ENCODE measurements around the gene ZDHHC11. TPM values are rescaled to one million over a fixed set of nuclear protein-coding genes. Genes with fewer than 3 reads are reported as not detected.
"Not testable (repeated sequence)": the region's sequence is repeated elsewhere in the genome, so short reads cannot be mapped to it uniquely, and the experiment has no call there.

Gene ZDHHC11
- total RNA-seq, 2 experiments from 2014 or later: 6.2 to 7.9 TPM

DNA sequence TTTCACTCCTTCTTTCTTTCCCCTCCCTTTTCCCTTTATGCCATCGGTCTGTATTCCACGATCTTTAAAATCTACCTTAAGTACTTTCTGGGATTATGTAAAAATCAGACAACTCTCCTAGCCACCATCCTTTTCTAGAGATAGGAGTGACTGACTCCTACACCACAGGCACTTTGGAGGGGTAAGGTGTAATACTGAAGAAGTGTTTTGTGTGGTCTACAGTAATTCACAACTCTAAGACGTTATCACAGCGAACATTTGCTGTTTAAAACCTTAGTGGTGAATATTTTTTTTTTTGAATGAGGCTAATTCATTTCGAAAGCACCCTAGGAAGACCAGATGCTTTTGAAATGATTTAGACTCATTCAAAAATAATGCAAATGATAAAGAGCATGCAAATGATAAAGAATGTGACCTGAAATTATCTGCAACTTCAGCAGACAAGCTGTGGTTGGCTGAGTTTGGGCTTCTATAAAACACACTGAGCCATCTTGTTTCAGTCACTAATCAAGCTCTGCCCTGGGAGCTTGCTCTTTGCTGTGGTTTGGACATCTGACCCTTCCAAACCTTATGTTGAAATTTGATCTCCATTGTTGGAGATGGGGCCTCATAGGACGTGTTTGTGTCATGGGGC lies 52.2 kb downstream of the ZDHHC11 start:
- H3K36me3 Mint-ChIP-seq; H3K4me3 Mint-ChIP-seq; H3K27me3 Mint-ChIP-seq; H3K4me1 Mint-ChIP-seq (ENCODE audit: low read depth); H3K27ac Mint-ChIP-seq; POLR2A ChIA-PET; DNase-seq; intact Hi-C loops (cut with micrococcal nuclease); CTCF ChIA-PET: not testable (repeated sequence)
- peaks cover 17% of the 10 kb centered on the region for H3K9me3 Mint-ChIP-seq

DNA sequence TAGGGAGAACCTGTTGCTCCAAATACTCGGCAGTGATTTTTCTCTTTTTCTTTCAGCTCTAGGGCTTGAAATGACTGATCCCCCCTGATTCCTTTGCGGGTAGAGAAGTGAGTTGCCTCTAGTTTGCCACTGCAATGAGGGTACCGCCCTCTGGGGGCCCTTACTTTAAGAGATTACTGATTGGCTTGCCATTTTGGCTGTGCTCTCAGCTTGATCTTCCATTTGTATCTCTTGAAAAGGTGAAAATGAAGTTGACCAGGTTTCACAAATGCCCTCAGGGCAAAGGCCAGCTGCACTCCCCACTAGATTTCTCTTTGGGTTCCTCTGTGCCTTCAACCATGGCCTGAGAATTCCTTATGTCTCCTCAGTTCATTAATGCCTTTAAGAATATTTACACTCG lies 52.8 kb downstream of the ZDHHC11 start:
- DNase-seq; H3K4me1 Mint-ChIP-seq (ENCODE audit: low read depth); H3K27me3 Mint-ChIP-seq; H3K4me3 Mint-ChIP-seq; H3K27ac Mint-ChIP-seq; H3K36me3 Mint-ChIP-seq; intact Hi-C loops (cut with micrococcal nuclease); CTCF ChIA-PET; POLR2A ChIA-PET: not testable (repeated sequence)
- H3K9me3 Mint-ChIP-seq: peaks cover 20% of the 10 kb centered on the region

DNA sequence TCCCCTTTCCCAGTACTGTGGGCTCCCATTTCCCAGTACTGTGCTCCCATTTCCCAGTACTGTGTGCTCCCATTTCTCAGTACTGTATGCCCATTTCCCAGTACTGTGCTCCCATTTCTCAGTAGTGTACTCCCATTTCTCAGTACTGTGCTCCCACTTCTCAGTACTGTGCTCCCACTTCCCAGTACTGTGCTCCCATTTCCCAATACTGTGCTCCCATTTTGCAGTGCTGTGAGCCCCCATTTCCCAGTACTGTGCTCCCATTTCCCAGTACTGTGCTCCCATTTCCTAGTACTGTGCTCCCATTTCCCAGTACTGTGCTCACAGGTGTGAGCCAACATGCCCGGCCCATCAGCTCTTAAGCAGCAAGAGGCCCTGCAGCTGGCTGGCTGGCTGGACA lies 54.9 kb downstream of the ZDHHC11 start:
- POLR2A ChIA-PET; CTCF ChIA-PET; H3K36me3 Mint-ChIP-seq; H3K4me1 Mint-ChIP-seq (ENCODE audit: low read depth); H3K27me3 Mint-ChIP-seq; H3K4me3 Mint-ChIP-seq; DNase-seq; H3K27ac Mint-ChIP-seq: not testable (repeated sequence)
- peaks cover 30% of the 10 kb centered on the region for H3K9me3 Mint-ChIP-seq
- intact Hi-C loops (cut with micrococcal nuclease): loop anchor here (2.0 kb wide), 1 partner anchor 87 kb away; no protein-coding TSS in a partner anchor

- intact Hi-C loops (cut with micrococcal nuclease): loop anchor here (2.0 kb wide), 1 partner anchor 86 kb away; no protein-coding TSS in a partner anchor
- peaks cover 38% of the 10 kb centered on the region for H3K9me3 Mint-ChIP-seq
- H3K4me3 Mint-ChIP-seq; DNase-seq; POLR2A ChIA-PET; H3K36me3 Mint-ChIP-seq; H3K27me3 Mint-ChIP-seq; H3K4me1 Mint-ChIP-seq (ENCODE audit: low read depth); CTCF ChIA-PET; H3K27ac Mint-ChIP-seq: not testable (repeated sequence)
Observed at GRCh38 chr5:794948-795347, 55.8 kb downstream of the ZDHHC11 start.

GRCh38 chr5:788703-789102 lies 62.1 kb downstream of the ZDHHC11 start:
- H3K27ac Mint-ChIP-seq; intact Hi-C loops (cut with micrococcal nuclease); H3K4me3 Mint-ChIP-seq; POLR2A ChIA-PET; CTCF ChIA-PET; DNase-seq; H3K4me1 Mint-ChIP-seq (ENCODE audit: low read depth); H3K27me3 Mint-ChIP-seq; H3K36me3 Mint-ChIP-seq: not testable (repeated sequence)
- H3K9me3 Mint-ChIP-seq: peaks cover 37% of the 10 kb centered on the region

DNA sequence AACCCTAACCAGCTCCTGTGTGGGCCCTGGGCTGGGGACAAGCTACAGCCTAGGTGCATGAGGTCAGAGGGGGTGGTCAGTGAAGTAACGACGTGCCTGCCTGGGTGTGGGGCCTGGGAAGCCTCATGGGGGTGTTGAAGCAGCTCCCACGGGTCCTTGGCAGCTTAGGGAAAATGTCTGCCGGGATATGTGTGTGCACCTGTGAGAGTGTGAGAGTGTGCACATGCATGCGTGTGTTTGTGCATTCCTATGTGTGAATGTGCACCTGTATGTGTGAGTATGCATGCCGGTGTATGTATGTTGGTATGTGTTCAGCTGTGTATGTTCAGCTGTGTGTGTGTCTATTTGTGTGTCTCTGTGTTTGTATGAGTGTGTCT lies 62.9 kb downstream of the ZDHHC11 start:
- DNase-seq; CTCF ChIA-PET; H3K4me3 Mint-ChIP-seq; H3K27ac Mint-ChIP-seq; intact Hi-C loops (cut with micrococcal nuclease); H3K4me1 Mint-ChIP-seq (ENCODE audit: low read depth); H3K27me3 Mint-ChIP-seq; POLR2A ChIA-PET; H3K36me3 Mint-ChIP-seq: not testable (repeated sequence)
- peaks cover 30% of the 10 kb centered on the region for H3K9me3 Mint-ChIP-seq

- H3K36me3 Mint-ChIP-seq; CTCF ChIA-PET; POLR2A ChIA-PET; DNase-seq; H3K4me1 Mint-ChIP-seq (ENCODE audit: low read depth); H3K27me3 Mint-ChIP-seq; H3K4me3 Mint-ChIP-seq; intact Hi-C loops (cut with micrococcal nuclease); H3K27ac Mint-ChIP-seq: not testable (repeated sequence)
- peaks cover 26% of the 10 kb centered on the region for H3K9me3 Mint-ChIP-seq
Observed at GRCh38 chr5:787224-787856, 63.4 kb downstream of the ZDHHC11 start.

GRCh38 chr5:785181-785705 lies 65.5 kb downstream of the ZDHHC11 start:
- DNase-seq; H3K4me1 Mint-ChIP-seq (ENCODE audit: low read depth); POLR2A ChIA-PET; CTCF ChIA-PET; H3K36me3 Mint-ChIP-seq; H3K27ac Mint-ChIP-seq; H3K27me3 Mint-ChIP-seq; intact Hi-C loops (cut with micrococcal nuclease): not testable (repeated sequence)
- Mint-ChIP-seq H3K4me3 (peak overlapping the region; percentile 69), H3K9me3 (peaks cover 10% of the 10 kb centered on the region)

DNA sequence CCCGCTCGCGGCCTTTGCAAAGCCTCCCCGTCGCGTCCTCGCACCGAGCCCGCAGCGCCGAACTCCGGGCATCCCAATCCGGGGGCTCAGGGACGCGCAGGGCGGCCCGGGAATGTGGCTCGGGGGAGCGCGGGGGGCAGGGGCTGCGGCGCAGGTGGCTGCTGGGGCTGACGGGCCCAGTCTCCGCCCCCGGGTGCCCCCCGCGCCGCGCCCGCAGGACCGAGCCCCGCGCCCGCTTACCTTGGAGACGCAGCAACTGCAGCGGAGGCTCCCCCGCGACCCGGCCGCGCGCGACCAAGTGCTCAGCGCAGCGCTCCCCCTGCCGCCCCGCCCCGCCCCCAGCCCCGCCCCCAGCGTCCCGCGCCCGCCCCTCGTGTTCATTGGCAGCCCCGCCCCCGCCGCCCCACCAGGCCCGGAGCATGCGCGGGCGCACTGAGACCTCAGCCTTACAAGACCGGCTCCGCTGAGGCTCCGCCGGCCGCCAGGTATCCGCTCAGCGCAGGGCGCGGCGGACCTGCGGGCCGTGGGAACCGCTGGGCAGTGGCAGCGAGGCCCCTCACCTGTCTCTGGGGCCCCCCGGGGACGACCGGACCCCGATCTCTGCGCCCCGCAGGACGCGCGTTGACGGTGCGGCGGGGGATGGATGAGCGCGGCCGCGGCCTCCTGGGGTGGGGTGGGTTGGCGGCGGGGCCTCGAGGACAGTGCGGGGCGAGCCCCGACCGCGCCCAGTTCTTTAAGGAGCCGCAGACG lies 66.2 kb downstream of the ZDHHC11 start, which contains the start of gene ZDHHC11B:
TSS of gene ZDHHC11B (minus strand) at position 302 of the 750 bp plus-strand sequence. CDS start 17,810 bp downstream, outside the sequence.
- peak within 1 kb of the TSS; percentile 69 for H3K4me3 Mint-ChIP-seq
- peak; percentile 87 for DNase-seq
- H3K4me1 Mint-ChIP-seq (ENCODE audit: low read depth); intact Hi-C loops (cut with micrococcal nuclease); POLR2A ChIA-PET; H3K36me3 Mint-ChIP-seq; H3K9me3 Mint-ChIP-seq; H3K27ac Mint-ChIP-seq; CTCF ChIA-PET; H3K27me3 Mint-ChIP-seq: not testable (repeated sequence)

DNA sequence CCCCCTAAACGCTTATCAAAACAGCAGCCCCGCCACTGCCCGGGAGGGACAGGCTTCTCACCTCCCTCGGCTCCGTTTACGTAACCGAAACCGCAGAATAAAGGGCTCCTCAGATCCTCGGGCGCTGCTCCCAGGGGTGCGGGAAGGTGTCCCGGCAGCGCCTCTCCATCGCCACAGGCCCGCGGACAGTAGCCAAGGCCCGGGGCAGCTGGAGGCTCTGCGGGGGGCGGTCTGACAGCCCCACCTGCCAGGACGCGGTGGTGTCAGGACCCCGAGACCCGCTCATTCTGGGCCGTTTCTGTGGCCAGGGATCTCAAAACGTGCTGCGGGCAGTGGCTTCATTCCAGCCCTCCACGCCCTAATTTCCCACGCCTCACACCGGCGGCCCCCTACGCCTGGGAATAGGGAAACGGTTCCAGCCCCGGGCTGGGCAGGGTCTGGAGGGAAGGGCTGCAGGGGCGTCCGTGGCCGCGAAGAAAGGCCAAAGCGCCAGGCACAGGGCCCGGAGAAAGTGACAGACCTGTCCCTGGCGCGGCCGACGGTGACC lies 66.8 kb downstream of the ZDHHC11 start:
- H3K4me3 Mint-ChIP-seq; H3K4me1 Mint-ChIP-seq (ENCODE audit: low read depth); H3K27me3 Mint-ChIP-seq; intact Hi-C loops (cut with micrococcal nuclease); H3K27ac Mint-ChIP-seq; H3K9me3 Mint-ChIP-seq; H3K36me3 Mint-ChIP-seq; POLR2A ChIA-PET; CTCF ChIA-PET; DNase-seq: not testable (repeated sequence)

GRCh38 chr5:783049-783802 lies 67.6 kb downstream of the ZDHHC11 start:
- H3K4me1 Mint-ChIP-seq (ENCODE audit: low read depth); H3K27me3 Mint-ChIP-seq; H3K27ac Mint-ChIP-seq; intact Hi-C loops (cut with micrococcal nuclease); POLR2A ChIA-PET; H3K4me3 Mint-ChIP-seq; H3K36me3 Mint-ChIP-seq; CTCF ChIA-PET; H3K9me3 Mint-ChIP-seq: not testable (repeated sequence)
- peak; percentile 57 for DNase-seq

DNA sequence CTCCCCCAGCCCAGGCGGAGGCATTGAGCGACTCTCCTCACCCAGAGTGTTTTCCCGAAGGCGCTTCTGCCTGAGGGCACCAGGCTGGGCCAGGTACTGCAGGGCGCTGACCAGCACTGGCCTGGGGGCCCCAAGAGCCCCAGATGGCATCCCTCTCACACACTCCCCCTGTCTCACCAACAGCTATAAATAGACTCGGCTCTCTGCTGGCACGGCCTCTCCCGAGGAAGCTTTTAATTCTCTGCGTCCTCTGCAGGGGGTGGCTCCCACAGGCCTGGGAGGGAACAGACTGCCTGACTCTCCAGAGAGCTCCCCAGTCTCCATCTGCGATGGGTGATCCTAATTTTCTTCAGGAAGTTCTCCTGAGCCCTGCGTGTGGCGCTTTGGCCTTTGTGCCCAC lies 68.4 kb downstream of the ZDHHC11 start:
- H3K9me3 Mint-ChIP-seq; POLR2A ChIA-PET; H3K27ac Mint-ChIP-seq; H3K4me1 Mint-ChIP-seq (ENCODE audit: low read depth); H3K27me3 Mint-ChIP-seq; H3K36me3 Mint-ChIP-seq; H3K4me3 Mint-ChIP-seq; DNase-seq; intact Hi-C loops (cut with micrococcal nuclease); CTCF ChIA-PET: not testable (repeated sequence)

Measured in activated CD4-positive, alpha-beta memory T cell treated with anti-CD3 and anti-CD28 coated beads for 36 hours (primary cell).